ENCODE measurements around the gene PPP1R7. TPM values are rescaled to one million over a fixed set of nuclear protein-coding genes. Genes with fewer than 3 reads are reported as not detected.
A peak's percentile ranks its signal among the peaks of the same experiment; 100 is the strongest.

PPP1R7 gene
- total and polyA plus RNA-seq, 2 donors from 2014 or later = 64.6 to 94.9 TPM

DNA sequence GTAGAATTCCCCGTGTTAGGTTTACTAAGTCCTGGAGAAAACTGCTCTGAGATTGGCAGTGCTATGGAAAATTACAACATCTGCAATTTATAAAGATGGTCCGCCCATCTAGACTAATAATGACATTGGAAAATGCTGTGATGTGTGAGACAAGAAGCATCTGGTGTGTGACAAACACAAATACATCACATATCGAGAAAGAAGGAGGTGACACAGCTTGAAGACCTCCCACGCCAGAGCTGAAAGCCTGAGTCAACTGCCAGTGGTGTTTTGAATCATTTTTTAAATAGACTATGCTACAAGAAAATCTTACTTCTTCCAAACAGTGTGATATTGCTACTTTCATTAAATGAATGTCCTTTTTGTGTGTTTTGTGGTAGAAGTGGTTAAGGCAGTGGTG, 29.6 kb downstream of the PPP1R7 start:
- FAIRE-seq (no peak), DNase-seq (peak in 1 of 5 donors; percentile 51)
- Histone ChIP-seq H3K36me3 (ENCODE audit: control insufficient read depth in 2 of 3, insufficient read depth in 3 of 3, low read length in 3 of 3) (peaks cover 3 to 28% (median 9%) of the 10 kb centered on the region in 3 donors), H3K27ac (ENCODE audit: low read depth in 2 of 2, low read length in 2 of 2) (no peak overlapping the region), H3K9me3 (ENCODE audit: control insufficient read depth in 2 of 3, insufficient read depth in 1 of 3, low read length in 3 of 3) (no peaks in the 10 kb centered on the region), H3K27me3 (ENCODE audit: control insufficient read depth, insufficient read depth, low read length) (no peaks in the 10 kb centered on the region), H3K4me3 (ENCODE audit: low read length in 3 of 3) (no peak overlapping the region), H3K9ac (ENCODE audit: low read length in 3 of 3) (no peak overlapping the region), H3K4me1 (ENCODE audit: control insufficient read depth in 2 of 3, insufficient read depth in 2 of 3, low read depth in 1 of 3, low read length in 3 of 3) (no peaks in the 10 kb centered on the region)
- intact Hi-C loops (cut with DNase I) = no loop called here
- TF ChIP-seq, protein P1, sequence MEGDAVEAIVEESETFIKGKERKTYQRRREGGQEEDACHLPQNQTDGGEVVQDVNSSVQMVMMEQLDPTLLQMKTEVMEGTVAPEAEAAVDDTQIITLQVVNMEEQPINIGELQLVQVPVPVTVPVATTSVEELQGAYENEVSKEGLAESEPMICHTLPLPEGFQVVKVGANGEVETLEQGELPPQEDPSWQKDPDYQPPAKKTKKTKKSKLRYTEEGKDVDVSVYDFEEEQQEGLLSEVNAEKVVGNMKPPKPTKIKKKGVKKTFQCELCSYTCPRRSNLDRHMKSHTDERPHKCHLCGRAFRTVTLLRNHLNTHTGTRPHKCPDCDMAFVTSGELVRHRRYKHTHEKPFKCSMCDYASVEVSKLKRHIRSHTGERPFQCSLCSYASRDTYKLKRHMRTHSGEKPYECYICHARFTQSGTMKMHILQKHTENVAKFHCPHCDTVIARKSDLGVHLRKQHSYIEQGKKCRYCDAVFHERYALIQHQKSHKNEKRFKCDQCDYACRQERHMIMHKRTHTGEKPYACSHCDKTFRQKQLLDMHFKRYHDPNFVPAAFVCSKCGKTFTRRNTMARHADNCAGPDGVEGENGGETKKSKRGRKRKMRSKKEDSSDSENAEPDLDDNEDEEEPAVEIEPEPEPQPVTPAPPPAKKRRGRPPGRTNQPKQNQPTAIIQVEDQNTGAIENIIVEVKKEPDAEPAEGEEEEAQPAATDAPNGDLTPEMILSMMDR (IDR thresholded peaks at IDR 0.05; ENCODE audit: borderline replicate concordance, extremely low read depth, insufficient read depth) = no peak

DNA sequence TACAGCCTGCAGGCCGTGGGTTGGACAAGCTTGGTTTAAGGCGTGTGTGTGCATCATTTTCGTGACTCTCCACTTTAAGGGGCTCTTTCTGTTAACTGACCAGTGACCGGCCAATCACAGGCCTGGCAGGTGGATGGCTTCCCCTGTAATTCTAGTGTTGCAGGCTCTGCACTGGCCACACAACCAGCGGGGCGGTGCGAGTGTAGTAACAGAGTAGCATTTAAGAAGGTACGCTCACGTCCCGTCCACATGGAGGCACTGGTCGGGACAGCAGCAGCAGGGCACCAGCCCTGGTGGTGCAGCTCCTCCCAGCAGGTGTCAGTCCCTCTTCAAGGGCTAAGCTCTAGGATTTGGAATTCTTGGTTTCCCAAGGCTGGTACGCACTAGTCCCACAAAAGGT, 30.2 kb downstream of the PPP1R7 start:
- Histone ChIP-seq H3K4me3 (ENCODE audit: low read length in 3 of 3) (no peak overlapping the region), H3K27me3 (ENCODE audit: control insufficient read depth, insufficient read depth, low read length) (no peaks in the 10 kb centered on the region), H3K9ac (ENCODE audit: low read length in 3 of 3) (no peak overlapping the region), H3K9me3 (ENCODE audit: control insufficient read depth in 2 of 3, insufficient read depth in 1 of 3, low read length in 3 of 3) (no peaks in the 10 kb centered on the region), H3K27ac (ENCODE audit: low read depth in 2 of 2, low read length in 2 of 2) (no peak overlapping the region), H3K4me1 (ENCODE audit: control insufficient read depth in 2 of 3, insufficient read depth in 2 of 3, low read depth in 1 of 3, low read length in 3 of 3) (no peaks in the 10 kb centered on the region), H3K36me3 (ENCODE audit: control insufficient read depth in 2 of 3, insufficient read depth in 3 of 3, low read length in 3 of 3) (peaks cover 3 to 23% (median 9%) of the 10 kb centered on the region in 3 donors)
- FAIRE-seq = no peak
- TF ChIP-seq, protein P1 (IDR thresholded peaks at IDR 0.05; ENCODE audit: borderline replicate concordance, extremely low read depth, insufficient read depth) = no peak
- intact Hi-C loops (cut with DNase I) = no loop called here
- peak in 3 of 5 donors; percentile 30 to 54 (median 31) for DNase-seq

DNA sequence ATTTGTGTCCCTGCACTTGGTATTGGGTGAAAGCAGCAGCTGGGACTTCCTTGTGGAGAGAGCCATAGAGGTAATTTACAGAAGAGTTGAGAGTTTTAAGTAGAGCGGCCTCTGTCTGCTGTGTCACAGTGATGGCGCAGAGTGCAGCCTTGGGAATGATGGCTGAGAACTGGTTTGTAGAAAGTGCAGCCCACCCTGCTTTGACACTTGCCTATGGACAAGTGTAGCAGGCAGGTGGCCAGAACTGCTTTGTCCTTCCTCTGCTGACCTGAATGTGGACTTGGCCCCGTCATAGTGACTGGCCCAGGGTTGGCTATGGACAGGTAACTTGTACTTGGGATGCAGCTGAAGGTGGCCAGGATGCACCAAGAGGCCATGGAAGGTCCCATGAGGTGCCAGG, 31.9 kb downstream of the PPP1R7 start:
- Histone ChIP-seq H3K27ac (ENCODE audit: low read depth in 2 of 2, low read length in 2 of 2) (no peak overlapping the region), H3K4me1 (ENCODE audit: control insufficient read depth in 2 of 3, insufficient read depth in 2 of 3, low read depth in 1 of 3, low read length in 3 of 3) (no peaks in the 10 kb centered on the region), H3K36me3 (ENCODE audit: control insufficient read depth in 2 of 3, insufficient read depth in 3 of 3, low read length in 3 of 3) (peaks cover 3 to 21% (median 9%) of the 10 kb centered on the region in 3 donors), H3K9me3 (ENCODE audit: control insufficient read depth in 2 of 3, insufficient read depth in 1 of 3, low read length in 3 of 3) (no peaks in the 10 kb centered on the region), H3K9ac (ENCODE audit: low read length in 3 of 3) (no peak overlapping the region), H3K4me3 (ENCODE audit: low read length in 3 of 3) (no peak overlapping the region), H3K27me3 (ENCODE audit: control insufficient read depth, insufficient read depth, low read length) (no peaks in the 10 kb centered on the region)
- intact Hi-C loops (cut with DNase I) = no loop called here
- DNase-seq = no peak
- no peak for FAIRE-seq
- TF ChIP-seq, protein P1 (IDR thresholded peaks at IDR 0.05; ENCODE audit: borderline replicate concordance, extremely low read depth, insufficient read depth) = no peak

DNA sequence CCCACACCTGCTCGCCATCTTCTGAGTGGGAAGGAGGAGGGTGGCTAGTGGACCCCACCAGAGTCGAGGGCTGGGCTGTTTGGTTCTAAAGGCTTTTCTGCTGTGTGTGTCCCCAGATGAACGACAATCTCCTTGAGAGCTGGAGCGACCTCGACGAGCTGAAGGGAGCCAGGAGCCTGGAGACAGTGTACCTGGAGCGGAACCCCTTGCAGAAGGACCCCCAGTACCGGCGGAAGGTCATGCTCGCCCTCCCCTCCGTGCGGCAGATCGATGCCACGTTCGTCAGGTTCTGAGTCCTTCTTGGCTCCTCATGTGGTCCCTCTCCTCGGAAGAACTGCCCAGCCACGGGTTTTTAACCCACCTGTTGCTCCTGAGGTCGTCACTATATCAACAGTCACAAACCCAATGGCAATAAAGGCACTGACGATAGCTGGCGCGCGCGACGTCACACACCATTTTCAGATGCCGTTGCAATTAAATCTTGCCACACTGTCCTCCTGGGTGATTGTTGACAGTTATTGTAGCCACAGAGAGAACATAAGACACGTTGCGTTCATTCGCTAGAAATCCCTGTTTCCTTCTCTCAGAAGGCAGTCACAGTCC, 32.4 kb downstream of the PPP1R7 start:
- DNase-seq = no peak
- Histone ChIP-seq H3K9ac (ENCODE audit: low read length in 3 of 3) (no peak overlapping the region), H3K4me3 (ENCODE audit: low read length in 3 of 3) (no peak overlapping the region), H3K9me3 (ENCODE audit: control insufficient read depth in 2 of 3, insufficient read depth in 1 of 3, low read length in 3 of 3) (no peaks in the 10 kb centered on the region), H3K36me3 (ENCODE audit: control insufficient read depth in 2 of 3, insufficient read depth in 3 of 3, low read length in 3 of 3) (peaks cover 3 to 17% (median 9%) of the 10 kb centered on the region in 3 donors), H3K27me3 (ENCODE audit: control insufficient read depth, insufficient read depth, low read length) (no peaks in the 10 kb centered on the region), H3K27ac (ENCODE audit: low read depth in 2 of 2, low read length in 2 of 2) (no peak overlapping the region), H3K4me1 (ENCODE audit: control insufficient read depth in 2 of 3, insufficient read depth in 2 of 3, low read depth in 1 of 3, low read length in 3 of 3) (no peaks in the 10 kb centered on the region)
- FAIRE-seq = no peak
- TF ChIP-seq, protein P1 (IDR thresholded peaks at IDR 0.05; ENCODE audit: borderline replicate concordance, extremely low read depth, insufficient read depth) = no peak
- intact Hi-C loops (cut with DNase I) = no loop called here

Measured in kidney (tissue), 14 donors.